Measurements from ENCODE around the gene KIF3C.
A peak's percentile ranks its signal among the peaks of the same experiment; 100 is the strongest.

The KIF3C gene

DNA sequence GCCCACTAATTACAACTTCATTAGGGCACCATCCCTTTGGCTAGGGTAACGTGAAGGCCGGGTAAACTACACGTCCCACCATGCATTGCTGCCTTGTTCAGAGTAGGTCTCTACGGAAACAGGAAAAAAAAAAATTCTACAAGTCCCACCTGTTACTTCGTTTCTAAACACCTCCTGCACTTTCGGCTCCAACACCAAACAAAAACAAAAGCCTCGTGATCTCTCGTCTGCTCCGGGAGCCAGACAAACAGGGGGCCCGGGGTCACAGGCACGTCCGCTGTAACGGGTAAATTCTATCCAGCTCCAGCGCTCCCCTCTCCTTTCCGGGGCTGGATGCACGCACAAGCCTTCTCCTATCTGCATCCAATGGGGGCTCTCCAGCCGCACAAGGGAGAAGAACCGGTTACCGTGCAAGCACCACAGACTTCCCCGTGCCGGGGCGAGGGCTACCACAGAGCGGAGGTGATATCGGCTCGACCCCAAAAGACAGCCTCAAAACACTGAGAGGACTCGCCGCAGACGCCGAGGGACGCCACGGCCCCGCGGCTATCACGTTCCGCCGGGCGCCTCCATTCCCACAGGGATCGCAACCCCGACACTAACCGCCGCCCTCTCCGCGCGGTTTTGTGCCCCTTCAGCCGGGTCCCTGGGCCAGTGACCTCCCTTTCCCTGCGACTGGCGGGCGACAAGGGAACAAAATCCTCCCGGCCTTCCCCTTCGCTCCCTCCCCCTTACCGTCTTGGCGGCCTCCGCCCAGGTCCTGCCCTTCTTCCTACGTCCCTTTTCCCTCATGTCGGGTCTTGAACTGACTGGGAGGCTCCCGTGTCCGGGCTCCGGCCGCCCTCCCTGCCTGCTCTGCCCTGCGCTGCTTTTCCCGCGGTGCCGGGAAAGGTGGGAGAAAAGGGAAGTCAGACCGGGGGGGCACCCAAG is 104.6 kb downstream of the KIF3C start:
- DNase-seq (ENCODE audit: low spot score): peak; percentile 52

Measured in hepatic stellate cell (primary cell).